ENCODE data around the gene ZFYVE9. TPM values are rescaled to one million over a fixed set of nuclear protein-coding genes. Genes with fewer than 3 reads are reported as not detected.

The ZFYVE9 gene
- total and polyA plus RNA-seq, 2 experiments from 2014 or later: 5.4 to 27.3 TPM

- no peak overlapping the region for H3K27ac Mint-ChIP-seq
- H3K4me3 Mint-ChIP-seq: no peak overlapping the region
- peaks cover 4% of the 10 kb centered on the region; the same call in 1 of the 3 replicates for H3K36me3 Mint-ChIP-seq (ENCODE audit: low read depth)
- H3K27me3 Mint-ChIP-seq (ENCODE audit: insufficient read depth, low read depth, poor library complexity): no peaks in the 10 kb centered on the region
- Histone ChIP-seq H3F3A (replicated peaks; ENCODE audit: low read depth) (no peaks in the 10 kb centered on the region), H3K9me2 (ENCODE audit: insufficient read depth) (no peaks in the 10 kb centered on the region), H3K36me3 (ENCODE audit: insufficient read depth) (no peaks in the 10 kb centered on the region), H3K79me2 (replicated peaks; ENCODE audit: insufficient read depth) (peaks cover 33% of the 10 kb centered on the region), H2AFZ (no peak overlapping the region), H3K4me2 (no peak overlapping the region), H3K4me1 (ENCODE audit: insufficient read depth) (no peaks in the 10 kb centered on the region), H3K27me3 (ENCODE audit: insufficient read depth) (no peaks in the 10 kb centered on the region), H4K20me1 (replicated peaks; ENCODE audit: insufficient read depth) (no peaks in the 10 kb centered on the region; the same call in 1 of the 2 replicates), H3K4me3 (no peak overlapping the region), H3K27ac (ENCODE audit: low read depth) (no peak overlapping the region)
- H3K9me3 Mint-ChIP-seq: no peaks in the 10 kb centered on the region
- no peak for TF ChIP-seq CTCF (conservative IDR thresholded peaks at IDR 0.05; ENCODE audit: low read depth in 2 of 2)
- TF ChIP-seq, protein P1, sequence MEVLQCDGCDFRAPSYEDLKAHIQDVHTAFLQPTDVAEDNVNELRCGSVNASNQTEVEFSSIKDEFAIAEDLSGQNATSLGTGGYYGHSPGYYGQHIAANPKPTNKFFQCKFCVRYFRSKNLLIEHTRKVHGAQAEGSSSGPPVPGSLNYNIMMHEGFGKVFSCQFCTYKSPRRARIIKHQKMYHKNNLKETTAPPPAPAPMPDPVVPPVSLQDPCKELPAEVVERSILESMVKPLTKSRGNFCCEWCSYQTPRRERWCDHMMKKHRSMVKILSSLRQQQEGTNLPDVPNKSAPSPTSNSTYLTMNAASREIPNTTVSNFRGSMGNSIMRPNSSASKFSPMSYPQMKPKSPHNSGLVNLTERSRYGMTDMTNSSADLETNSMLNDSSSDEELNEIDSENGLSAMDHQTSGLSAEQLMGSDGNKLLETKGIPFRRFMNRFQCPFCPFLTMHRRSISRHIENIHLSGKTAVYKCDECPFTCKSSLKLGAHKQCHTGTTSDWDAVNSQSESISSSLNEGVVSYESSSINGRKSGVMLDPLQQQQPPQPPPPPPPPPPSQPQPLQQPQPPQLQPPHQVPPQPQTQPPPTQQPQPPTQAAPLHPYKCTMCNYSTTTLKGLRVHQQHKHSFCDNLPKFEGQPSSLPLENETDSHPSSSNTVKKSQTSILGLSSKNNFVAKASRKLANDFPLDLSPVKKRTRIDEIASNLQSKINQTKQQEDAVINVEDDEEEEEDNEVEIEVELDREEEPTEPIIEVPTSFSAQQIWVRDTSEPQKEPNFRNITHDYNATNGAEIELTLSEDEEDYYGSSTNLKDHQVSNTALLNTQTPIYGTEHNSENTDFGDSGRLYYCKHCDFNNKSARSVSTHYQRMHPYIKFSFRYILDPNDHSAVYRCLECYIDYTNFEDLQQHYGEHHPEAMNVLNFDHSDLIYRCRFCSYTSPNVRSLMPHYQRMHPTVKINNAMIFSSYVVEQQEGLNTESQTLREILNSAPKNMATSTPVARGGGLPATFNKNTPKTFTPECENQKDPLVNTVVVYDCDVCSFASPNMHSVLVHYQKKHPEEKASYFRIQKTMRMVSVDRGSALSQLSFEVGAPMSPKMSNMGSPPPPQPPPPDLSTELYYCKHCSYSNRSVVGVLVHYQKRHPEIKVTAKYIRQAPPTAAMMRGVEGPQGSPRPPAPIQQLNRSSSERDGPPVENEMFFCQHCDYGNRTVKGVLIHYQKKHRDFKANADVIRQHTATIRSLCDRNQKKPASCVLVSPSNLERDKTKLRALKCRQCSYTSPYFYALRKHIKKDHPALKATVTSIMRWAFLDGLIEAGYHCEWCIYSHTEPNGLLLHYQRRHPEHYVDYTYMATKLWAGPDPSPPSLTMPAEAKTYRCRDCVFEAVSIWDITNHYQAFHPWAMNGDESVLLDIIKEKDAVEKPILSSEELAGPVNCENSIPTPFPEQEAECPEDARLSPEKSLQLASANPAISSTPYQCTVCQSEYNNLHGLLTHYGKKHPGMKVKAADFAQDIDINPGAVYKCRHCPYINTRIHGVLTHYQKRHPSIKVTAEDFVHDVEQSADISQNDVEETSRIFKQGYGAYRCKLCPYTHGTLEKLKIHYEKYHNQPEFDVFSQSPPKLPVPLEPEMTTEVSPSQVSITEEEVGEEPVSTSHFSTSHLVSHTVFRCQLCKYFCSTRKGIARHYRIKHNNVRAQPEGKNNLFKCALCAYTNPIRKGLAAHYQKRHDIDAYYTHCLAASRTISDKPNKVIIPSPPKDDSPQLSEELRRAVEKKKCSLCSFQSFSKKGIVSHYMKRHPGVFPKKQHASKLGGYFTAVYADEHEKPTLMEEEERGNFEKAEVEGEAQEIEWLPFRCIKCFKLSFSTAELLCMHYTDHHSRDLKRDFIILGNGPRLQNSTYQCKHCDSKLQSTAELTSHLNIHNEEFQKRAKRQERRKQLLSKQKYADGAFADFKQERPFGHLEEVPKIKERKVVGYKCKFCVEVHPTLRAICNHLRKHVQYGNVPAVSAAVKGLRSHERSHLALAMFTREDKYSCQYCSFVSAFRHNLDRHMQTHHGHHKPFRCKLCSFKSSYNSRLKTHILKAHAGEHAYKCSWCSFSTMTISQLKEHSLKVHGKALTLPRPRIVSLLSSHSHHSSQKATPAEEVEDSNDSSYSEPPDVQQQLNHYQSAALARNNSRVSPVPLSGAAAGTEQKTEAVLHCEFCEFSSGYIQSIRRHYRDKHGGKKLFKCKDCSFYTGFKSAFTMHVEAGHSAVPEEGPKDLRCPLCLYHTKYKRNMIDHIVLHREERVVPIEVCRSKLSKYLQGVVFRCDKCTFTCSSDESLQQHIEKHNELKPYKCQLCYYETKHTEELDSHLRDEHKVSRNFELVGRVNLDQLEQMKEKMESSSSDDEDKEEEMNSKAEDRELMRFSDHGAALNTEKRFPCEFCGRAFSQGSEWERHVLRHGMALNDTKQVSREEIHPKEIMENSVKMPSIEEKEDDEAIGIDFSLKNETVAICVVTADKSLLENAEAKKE (CRISPR knock-in tag; IDR thresholded peaks at IDR 0.05): no peak
- TF ChIP-seq CREB1 (CRISPR knock-in tag; IDR thresholded peaks at IDR 0.05; ENCODE audit: low read depth): no peak
- TF ChIP-seq REST (IDR thresholded peaks at IDR 0.05; ENCODE audit: unreplicated experiment): no peak
- TF ChIP-seq ETS1 (IDR thresholded peaks at IDR 0.05): no peak
- TF ChIP-seq EZH2 (IDR thresholded peaks at IDR 0.05; ENCODE audit: low read depth, unreplicated experiment): no peak
- no peak for TF ChIP-seq NANOG (IDR thresholded peaks at IDR 0.05; ENCODE audit: borderline replicate concordance)
- TF ChIP-seq ZNF331 (CRISPR knock-in tag; IDR thresholded peaks at IDR 0.05; ENCODE audit: low read depth): no peak
- no peak for TF ChIP-seq EZH2phosphoT487 (IDR thresholded peaks at IDR 0.05; ENCODE audit: unreplicated experiment)
- TF ChIP-seq JUNB (IDR thresholded peaks at IDR 0.05; ENCODE audit: unreplicated experiment): no peak
- no peak for TF ChIP-seq ZNF114 (CRISPR knock-in tag; IDR thresholded peaks at IDR 0.05)
- TF ChIP-seq STAT1 (IDR thresholded peaks at IDR 0.05; ENCODE audit: unreplicated experiment): no peak
- ATAC-seq (no peak), DNase-seq (ENCODE audit: low spot score) (no peak)
- H3K4me1 Mint-ChIP-seq: no peaks in the 10 kb centered on the region
Measured at GRCh38 chr1:52210044-52210443, 68.2 kb downstream of the ZFYVE9 start.

Measured in GM23338 (cell line).